ENCODE results near the gene ERICH4. TPM values are rescaled to one million over a fixed set of nuclear protein-coding genes. Genes with fewer than 3 reads are reported as not detected.

Gene ERICH4
- total and polyA plus RNA-seq, 9 of the 15 experiments (the other 6 are each of a cell fraction or from before 2014, with no cell fraction given) = not detected

DNA sequence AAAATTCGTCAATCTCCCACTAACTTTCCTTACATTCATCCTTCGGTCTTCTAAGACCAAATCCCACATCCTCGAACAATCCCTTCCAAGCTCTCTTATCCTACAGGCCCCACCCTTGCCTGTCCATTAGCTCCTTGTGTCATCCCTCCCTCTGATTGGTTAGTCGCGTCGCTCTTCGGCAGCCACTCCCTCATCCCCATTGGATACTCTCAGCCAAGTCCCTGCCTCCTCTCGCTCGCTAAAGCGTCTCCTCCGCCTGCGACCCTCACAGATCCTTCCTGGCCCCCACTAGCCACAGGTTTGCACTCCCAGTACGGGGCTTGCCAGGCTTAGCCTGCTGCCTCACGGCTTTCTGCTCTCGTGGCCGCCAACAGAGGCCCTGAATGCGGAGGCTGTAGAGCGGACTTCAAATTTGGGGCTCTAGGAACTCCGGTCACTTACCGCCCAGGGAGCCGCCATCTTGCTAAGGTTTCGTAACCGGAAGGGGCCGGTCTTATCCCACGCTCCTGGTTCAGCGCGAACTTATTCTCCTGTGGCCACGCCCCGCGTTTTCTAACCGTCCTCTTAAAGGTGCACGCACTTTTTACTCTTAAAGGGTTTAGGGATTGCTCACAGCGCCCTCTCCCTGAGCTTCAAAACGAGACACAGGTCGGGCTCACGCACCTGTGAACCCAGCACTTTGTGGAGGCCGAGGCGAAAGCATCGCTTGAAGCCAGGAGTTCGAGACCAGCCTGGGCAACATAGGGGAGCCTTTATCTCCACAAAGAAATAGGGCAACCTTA is 3.3 kb upstream of the ERICH4 start, which contains the start of gene DMAC2 (continued):
- TF ChIP-seq, protein P1, sequence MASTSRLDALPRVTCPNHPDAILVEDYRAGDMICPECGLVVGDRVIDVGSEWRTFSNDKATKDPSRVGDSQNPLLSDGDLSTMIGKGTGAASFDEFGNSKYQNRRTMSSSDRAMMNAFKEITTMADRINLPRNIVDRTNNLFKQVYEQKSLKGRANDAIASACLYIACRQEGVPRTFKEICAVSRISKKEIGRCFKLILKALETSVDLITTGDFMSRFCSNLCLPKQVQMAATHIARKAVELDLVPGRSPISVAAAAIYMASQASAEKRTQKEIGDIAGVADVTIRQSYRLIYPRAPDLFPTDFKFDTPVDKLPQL (IDR thresholded peaks at IDR 0.05; ENCODE audit: extremely low read depth, insufficient read length) = no peak
- TF ChIP-seq RBFOX2 (IDR thresholded peaks at IDR 0.05; ENCODE audit: low read depth, low read length) (peak; percentile 94), ZNF3 (CRISPR knock-in tag; IDR thresholded peaks at IDR 0.05) (no peak), RHOXF2B (CRISPR knock-in tag; conservative IDR thresholded peaks at IDR 0.05) (no peak), BACH1 (tag; IDR thresholded peaks at IDR 0.05) (no peak), CBFA2T2 (conservative IDR thresholded peaks at IDR 0.05) (no peak), HEY1 (CRISPR knock-in tag; IDR thresholded peaks at IDR 0.05; ENCODE audit: borderline replicate concordance) (0 out of 2 replicates have a peak, but pooled peaks have one; percentile 57), POLR2G (IDR thresholded peaks at IDR 0.05; ENCODE audit: low read depth, low read length) (peak; percentile 91), KLF16 (IDR thresholded peaks at IDR 0.05) (0 out of 2 replicates have a peak, but pooled peaks have one; percentile 39), CCAR2 (IDR thresholded peaks at IDR 0.05; ENCODE audit: low read depth, low read length) (no peak), ZFP36 (IDR thresholded peaks at IDR 0.05; ENCODE audit: low read depth, low read length, partially characterized antibody) (no peak)
- TF ChIP-seq, protein P2, sequence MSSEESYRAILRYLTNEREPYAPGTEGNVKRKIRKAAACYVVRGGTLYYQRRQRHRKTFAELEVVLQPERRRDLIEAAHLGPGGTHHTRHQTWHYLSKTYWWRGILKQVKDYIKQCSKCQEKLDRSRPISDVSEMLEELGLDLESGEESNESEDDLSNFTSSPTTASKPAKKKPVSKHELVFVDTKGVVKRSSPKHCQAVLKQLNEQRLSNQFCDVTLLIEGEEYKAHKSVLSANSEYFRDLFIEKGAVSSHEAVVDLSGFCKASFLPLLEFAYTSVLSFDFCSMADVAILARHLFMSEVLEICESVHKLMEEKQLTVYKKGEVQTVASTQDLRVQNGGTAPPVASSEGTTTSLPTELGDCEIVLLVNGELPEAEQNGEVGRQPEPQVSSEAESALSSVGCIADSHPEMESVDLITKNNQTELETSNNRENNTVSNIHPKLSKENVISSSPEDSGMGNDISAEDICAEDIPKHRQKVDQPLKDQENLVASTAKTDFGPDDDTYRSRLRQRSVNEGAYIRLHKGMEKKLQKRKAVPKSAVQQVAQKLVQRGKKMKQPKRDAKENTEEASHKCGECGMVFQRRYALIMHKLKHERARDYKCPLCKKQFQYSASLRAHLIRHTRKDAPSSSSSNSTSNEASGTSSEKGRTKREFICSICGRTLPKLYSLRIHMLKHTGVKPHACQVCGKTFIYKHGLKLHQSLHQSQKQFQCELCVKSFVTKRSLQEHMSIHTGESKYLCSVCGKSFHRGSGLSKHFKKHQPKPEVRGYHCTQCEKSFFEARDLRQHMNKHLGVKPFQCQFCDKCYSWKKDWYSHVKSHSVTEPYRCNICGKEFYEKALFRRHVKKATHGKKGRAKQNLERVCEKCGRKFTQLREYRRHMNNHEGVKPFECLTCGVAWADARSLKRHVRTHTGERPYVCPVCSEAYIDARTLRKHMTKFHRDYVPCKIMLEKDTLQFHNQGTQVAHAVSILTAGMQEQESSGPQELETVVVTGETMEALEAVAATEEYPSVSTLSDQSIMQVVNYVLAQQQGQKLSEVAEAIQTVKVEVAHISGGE (CRISPR knock-in tag; IDR thresholded peaks at IDR 0.05) = 0 out of 6 replicates have a peak, but pooled peaks of 1 of the 3 experiments have one; percentile 60
